ENCODE results near the gene AKAP6.

AKAP6 gene

GRCh38 chr14:32329146-32329545, at the start of gene AKAP6:
Gene AKAP6 (plus strand): TSS chr14:32329298. CDS start chr14:32433494, 104,196 bp downstream.
- no peak for DNase-seq (ENCODE audit: low read depth)

- no peak for DNase-seq (ENCODE audit: low read depth)
Measured at GRCh38 chr14:32286602-32287001, 42.5 kb upstream of the AKAP6 start.

- DNase-seq (ENCODE audit: low read depth) = no peak
Measured at GRCh38 chr14:32296366-32296765, 32.7 kb upstream of the AKAP6 start.

GRCh38 chr14:32298346-32298745, 30.8 kb upstream of the AKAP6 start:
- no peak for DNase-seq (ENCODE audit: low read depth)

- no peak for DNase-seq (ENCODE audit: low read depth)
Measured at GRCh38 chr14:32300136-32300535, 29.0 kb upstream of the AKAP6 start.

GRCh38 chr14:32303865-32304264, 25.2 kb upstream of the AKAP6 start:
- DNase-seq (ENCODE audit: low read depth) = no peak

- DNase-seq (ENCODE audit: low read depth) = no peak
Measured at GRCh38 chr14:32304296-32304695, 24.8 kb upstream of the AKAP6 start.

- DNase-seq (ENCODE audit: low read depth) = no peak
Measured at GRCh38 chr14:32306549-32306948, 22.5 kb upstream of the AKAP6 start.

GRCh38 chr14:32307881-32308582, 21.1 kb upstream of the AKAP6 start:
- DNase-seq (ENCODE audit: low read depth) = no peak

GRCh38 chr14:32310876-32311275, 18.2 kb upstream of the AKAP6 start:
- DNase-seq (ENCODE audit: low read depth) = no peak

GRCh38 chr14:32311294-32312009, 17.6 kb upstream of the AKAP6 start:
- DNase-seq (ENCODE audit: low read depth) = no peak

GRCh38 chr14:32312010-32312331, 17.1 kb upstream of the AKAP6 start:
- no peak for DNase-seq (ENCODE audit: low read depth)

- DNase-seq (ENCODE audit: low read depth) = no peak
Measured at GRCh38 chr14:32313844-32314376, 15.2 kb upstream of the AKAP6 start.

- no peak for DNase-seq (ENCODE audit: low read depth)
Measured at GRCh38 chr14:32318087-32318795, 10.9 kb upstream of the AKAP6 start.

GRCh38 chr14:32319368-32320049, 9.6 kb upstream of the AKAP6 start:
- DNase-seq (ENCODE audit: low read depth) = no peak

- no peak for DNase-seq (ENCODE audit: low read depth)
Measured at GRCh38 chr14:32324601-32325000, 4.5 kb upstream of the AKAP6 start.

GRCh38 chr14:32327255-32327961, 1.7 kb upstream of the AKAP6 start:
- DNase-seq (ENCODE audit: low read depth) = no peak

GRCh38 chr14:32329690-32330285, 690 bp downstream of the AKAP6 start:
- DNase-seq (ENCODE audit: low read depth) = no peak

- DNase-seq (ENCODE audit: low read depth) = no peak
Measured at GRCh38 chr14:32330351-32331111, 1.4 kb downstream of the AKAP6 start.

GRCh38 chr14:32331206-32331605, 2.1 kb downstream of the AKAP6 start:
- DNase-seq (ENCODE audit: low read depth) = no peak

All from stimulated activated CD8-positive, alpha-beta memory T cell treated with anti-CD3 and anti-CD28 coated beads, Interleukin-12 subunit alpha, Interleukin-12 subunit beta, amount 100 ng/mL, for 4 hours (primary cell).